Measurements from ENCODE around the gene NELFA. TPM values are rescaled to one million over a fixed set of nuclear protein-coding genes. Genes with fewer than 3 reads are reported as not detected.

The NELFA gene
- total and polyA plus RNA-seq, 2 donors from 2014 or later: 17.8 to 39.1 TPM

DNA sequence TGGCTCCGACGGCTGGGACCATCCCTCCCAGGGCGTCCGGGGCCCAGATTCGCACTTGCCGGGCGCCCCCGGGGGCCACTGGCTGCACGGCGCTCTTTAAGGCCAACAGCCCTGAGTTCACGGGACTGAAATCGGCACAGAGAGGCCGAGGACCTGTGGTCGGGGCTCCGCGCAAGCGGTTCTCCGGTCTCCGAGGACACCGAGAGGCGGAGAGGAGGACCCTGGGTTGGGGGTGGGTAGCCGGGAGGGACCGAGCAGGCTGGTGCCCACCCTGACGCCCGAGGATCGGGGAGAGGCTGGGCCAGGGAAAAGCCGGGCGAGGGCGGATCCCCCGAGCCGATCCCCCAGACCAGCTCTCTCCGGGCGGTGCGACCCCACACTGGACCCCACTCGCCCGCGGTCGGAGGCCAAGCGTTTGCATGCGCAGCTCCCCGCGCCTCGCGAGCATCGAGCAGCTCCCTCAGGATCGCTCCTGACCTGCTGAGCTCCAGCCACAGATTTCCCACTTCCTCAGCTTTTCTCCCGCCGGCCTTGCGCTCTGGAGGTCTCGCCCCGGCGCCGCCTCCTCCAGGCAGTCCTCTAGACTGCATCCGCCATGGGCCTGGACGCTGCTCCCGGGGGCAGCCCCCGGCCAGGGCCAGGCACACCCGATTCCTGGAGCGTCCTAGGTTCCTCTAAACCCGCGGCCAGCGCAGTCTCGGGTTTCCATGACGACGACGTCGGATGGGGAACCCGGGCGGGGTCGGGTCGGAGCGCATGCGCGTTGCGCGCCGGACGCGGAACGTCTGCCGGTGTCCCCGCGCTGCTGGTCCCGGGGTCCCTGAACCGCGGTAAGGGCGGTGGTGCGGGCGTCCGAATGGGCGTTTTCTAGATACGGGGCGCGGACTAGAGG is 32.7 kb upstream of the NELFA start:
- Histone ChIP-seq H3K9me3 (ENCODE audit: control insufficient read depth in 2 of 3, insufficient read depth in 1 of 3, low read length in 3 of 3) (no peaks in the 10 kb centered on the region), H3K9ac (ENCODE audit: low read length in 3 of 3) (no peak overlapping the region), H3K27ac (ENCODE audit: low read depth in 2 of 2, low read length in 2 of 2) (no peak overlapping the region), H3K4me3 (ENCODE audit: low read length in 3 of 3) (peak overlapping the region; percentile 16 to 60 (median 39)), H3K4me1 (ENCODE audit: control insufficient read depth in 2 of 3, insufficient read depth in 2 of 3, low read depth in 1 of 3, low read length in 3 of 3) (peaks cover 0 to 4% (median 0%) of the 10 kb centered on the region in 3 donors), H3K36me3 (ENCODE audit: control insufficient read depth in 2 of 3, insufficient read depth in 3 of 3, low read length in 3 of 3) (no peaks in the 10 kb centered on the region), H3K27me3 (ENCODE audit: control insufficient read depth, insufficient read depth, low read length) (no peaks in the 10 kb centered on the region)
- intact Hi-C loops (cut with DNase I): no loop called here
- TF ChIP-seq, protein P1, sequence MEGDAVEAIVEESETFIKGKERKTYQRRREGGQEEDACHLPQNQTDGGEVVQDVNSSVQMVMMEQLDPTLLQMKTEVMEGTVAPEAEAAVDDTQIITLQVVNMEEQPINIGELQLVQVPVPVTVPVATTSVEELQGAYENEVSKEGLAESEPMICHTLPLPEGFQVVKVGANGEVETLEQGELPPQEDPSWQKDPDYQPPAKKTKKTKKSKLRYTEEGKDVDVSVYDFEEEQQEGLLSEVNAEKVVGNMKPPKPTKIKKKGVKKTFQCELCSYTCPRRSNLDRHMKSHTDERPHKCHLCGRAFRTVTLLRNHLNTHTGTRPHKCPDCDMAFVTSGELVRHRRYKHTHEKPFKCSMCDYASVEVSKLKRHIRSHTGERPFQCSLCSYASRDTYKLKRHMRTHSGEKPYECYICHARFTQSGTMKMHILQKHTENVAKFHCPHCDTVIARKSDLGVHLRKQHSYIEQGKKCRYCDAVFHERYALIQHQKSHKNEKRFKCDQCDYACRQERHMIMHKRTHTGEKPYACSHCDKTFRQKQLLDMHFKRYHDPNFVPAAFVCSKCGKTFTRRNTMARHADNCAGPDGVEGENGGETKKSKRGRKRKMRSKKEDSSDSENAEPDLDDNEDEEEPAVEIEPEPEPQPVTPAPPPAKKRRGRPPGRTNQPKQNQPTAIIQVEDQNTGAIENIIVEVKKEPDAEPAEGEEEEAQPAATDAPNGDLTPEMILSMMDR (IDR thresholded peaks at IDR 0.05; ENCODE audit: borderline replicate concordance, extremely low read depth, insufficient read depth): no peak
- DNase-seq: peak; percentile 79 to 92 (median 88)
- no peak for FAIRE-seq

- DNase-seq (peak in 2 of 5 donors; percentile 63 to 75), FAIRE-seq (no peak)
- TF ChIP-seq, protein P1 (IDR thresholded peaks at IDR 0.05; ENCODE audit: borderline replicate concordance, extremely low read depth, insufficient read depth): no peak
- H3K36me3 ChIP-seq (ENCODE audit: control insufficient read depth in 2 of 3, insufficient read depth in 3 of 3, low read length in 3 of 3): no peaks in the 10 kb centered on the region
- intact Hi-C loops (cut with DNase I): no loop called here
- peaks cover 0 to 4% (median 0%) of the 10 kb centered on the region in 3 donors for H3K4me1 ChIP-seq (ENCODE audit: control insufficient read depth in 2 of 3, insufficient read depth in 2 of 3, low read depth in 1 of 3, low read length in 3 of 3)
- H3K27me3 ChIP-seq (ENCODE audit: control insufficient read depth, insufficient read depth, low read length): no peaks in the 10 kb centered on the region
- no peak overlapping the region for H3K9ac ChIP-seq (ENCODE audit: low read length in 3 of 3)
- no peak overlapping the region for H3K27ac ChIP-seq (ENCODE audit: low read depth in 2 of 2, low read length in 2 of 2)
- no peaks in the 10 kb centered on the region for H3K9me3 ChIP-seq (ENCODE audit: control insufficient read depth in 2 of 3, insufficient read depth in 1 of 3, low read length in 3 of 3)
- H3K4me3 ChIP-seq (ENCODE audit: low read length in 3 of 3): no peak overlapping the region
Measured at GRCh38 chr4:2040391-2041238, 31.8 kb upstream of the NELFA start.

DNA sequence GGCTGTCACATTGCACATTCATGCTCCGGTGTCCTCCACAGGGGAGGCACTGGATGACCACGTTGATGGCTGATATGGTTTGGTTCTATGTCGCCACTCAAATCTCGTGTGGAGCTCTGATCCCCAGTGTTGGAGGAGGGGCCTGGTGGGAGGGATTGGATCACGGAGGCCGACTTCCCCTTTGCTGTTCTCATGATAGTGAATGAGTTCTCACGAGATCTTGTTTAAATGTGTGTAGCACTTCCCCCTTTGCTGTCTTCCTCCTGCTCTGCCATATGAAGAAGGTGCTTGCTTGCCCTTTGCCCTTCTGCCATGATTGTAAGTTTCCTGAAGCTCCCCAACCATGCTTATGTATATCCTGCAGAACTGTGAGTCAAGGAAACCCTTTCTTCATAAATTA is 28.1 kb upstream of the NELFA start:
- FAIRE-seq (no peak), DNase-seq (peak in 1 of 5 donors; percentile 16)
- H3K9me3 ChIP-seq (ENCODE audit: control insufficient read depth in 2 of 3, insufficient read depth in 1 of 3, low read length in 3 of 3): no peaks in the 10 kb centered on the region
- H3K36me3 ChIP-seq (ENCODE audit: control insufficient read depth in 2 of 3, insufficient read depth in 3 of 3, low read length in 3 of 3): no peaks in the 10 kb centered on the region
- peaks cover 0 to 4% (median 0%) of the 10 kb centered on the region in 3 donors for H3K4me1 ChIP-seq (ENCODE audit: control insufficient read depth in 2 of 3, insufficient read depth in 2 of 3, low read depth in 1 of 3, low read length in 3 of 3)
- TF ChIP-seq, protein P1 (IDR thresholded peaks at IDR 0.05; ENCODE audit: borderline replicate concordance, extremely low read depth, insufficient read depth): no peak
- no peak overlapping the region for H3K27ac ChIP-seq (ENCODE audit: low read depth in 2 of 2, low read length in 2 of 2)
- intact Hi-C loops (cut with DNase I): no loop called here
- no peak overlapping the region for H3K4me3 ChIP-seq (ENCODE audit: low read length in 3 of 3)
- H3K9ac ChIP-seq (ENCODE audit: low read length in 3 of 3): no peak overlapping the region
- H3K27me3 ChIP-seq (ENCODE audit: control insufficient read depth, insufficient read depth, low read length): no peaks in the 10 kb centered on the region
